Stimulated activated CD4-positive, alpha-beta T cell treated with anti-CD3 and anti-CD28 coated beads, TNF-alpha, amount 100 ng/mL, for 4 hours (primary cell): ENCODE measurements around the gene CD3G.
A peak's percentile ranks its signal among the peaks of the same experiment; 100 is the strongest.
"Not testable (repeated sequence)": the region's sequence is repeated elsewhere in the genome, so short reads cannot be mapped to it uniquely, and the experiment has no call there.

Source experiments
- DNase-seq, 3 experiments: peaks; one replicate each; pipeline ENCODE4 v3.0.0-alpha.2; 2020; ENCODE audit warnings: low read depth in 3 of 3

The CD3G gene

GRCh38 chr11:118343981-118344515 is at the start of gene CD3G:
Gene CD3G (plus strand): TSS chr11:118344344. CDS start chr11:118344424, 80 bp downstream.
- peak; percentile 42 to 61 (median 49) for DNase-seq

GRCh38 chr11:118295199-118295598 is 48.9 kb upstream of the CD3G start:
- DNase-seq, result no peak

DNA sequence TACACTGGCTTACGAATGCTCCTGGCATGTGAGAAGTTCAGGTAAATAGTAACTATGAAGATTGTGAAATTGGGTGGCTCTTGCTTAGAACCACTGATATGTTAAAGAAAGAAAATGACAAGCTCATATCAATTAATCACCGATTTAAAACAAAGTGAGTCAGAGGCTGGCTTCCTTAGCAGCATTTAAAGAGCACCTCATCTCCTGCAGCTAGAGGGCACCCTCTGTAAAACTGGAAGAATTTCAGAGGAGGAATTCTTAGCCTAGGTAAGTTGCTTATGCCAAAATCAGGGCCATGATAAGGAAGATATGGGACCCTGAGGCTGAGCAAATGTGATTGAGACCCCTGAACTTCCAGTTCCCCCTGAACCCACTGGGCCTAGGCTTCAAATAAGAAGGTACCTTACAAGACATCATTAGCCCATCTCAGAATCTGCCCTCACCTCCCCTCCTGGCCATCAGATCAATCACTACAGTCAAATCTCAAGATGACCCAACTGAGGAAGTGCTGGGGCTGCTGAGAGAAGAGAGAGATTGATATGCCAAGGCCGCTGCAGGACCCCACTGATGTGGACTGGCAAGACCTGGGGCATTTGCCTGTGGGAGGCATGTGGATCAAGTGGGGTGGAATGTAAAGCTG is 48.2 kb upstream of the CD3G start:
- DNase-seq, result peak in 1 of 3 experiments; percentile 43

DNA sequence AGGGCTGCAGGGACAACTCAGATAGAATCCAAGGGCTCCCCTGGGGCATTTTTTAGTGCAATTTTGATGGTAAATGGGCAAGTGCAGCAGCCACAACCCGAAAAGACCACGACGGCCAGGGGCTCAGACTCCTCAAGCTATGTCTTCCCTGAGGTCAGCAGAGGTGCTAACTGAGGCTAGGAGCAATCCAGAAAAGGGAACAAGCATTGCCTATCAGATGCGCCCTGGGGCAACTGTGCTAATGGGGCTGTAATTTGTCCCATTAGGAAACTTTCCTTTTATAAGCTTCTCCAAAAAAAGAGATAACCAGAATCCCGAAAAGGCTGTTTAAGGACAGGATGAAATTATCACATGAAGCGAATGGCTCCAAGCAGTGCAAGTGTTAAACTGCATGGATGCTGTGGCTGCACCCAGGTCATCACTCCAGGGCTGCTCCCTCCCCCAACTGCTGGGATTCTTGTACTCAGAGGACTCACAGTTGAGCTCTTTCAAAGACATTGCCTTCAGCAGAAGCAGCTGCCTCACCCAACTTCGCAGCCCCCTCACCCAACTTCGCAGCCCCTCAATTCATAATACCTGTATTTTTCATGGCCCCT is 42.4 kb upstream of the CD3G start:
- DNase-seq, result no peak

- no peak for DNase-seq
Observed at GRCh38 chr11:118304227-118304567, 39.9 kb upstream of the CD3G start.

DNA sequence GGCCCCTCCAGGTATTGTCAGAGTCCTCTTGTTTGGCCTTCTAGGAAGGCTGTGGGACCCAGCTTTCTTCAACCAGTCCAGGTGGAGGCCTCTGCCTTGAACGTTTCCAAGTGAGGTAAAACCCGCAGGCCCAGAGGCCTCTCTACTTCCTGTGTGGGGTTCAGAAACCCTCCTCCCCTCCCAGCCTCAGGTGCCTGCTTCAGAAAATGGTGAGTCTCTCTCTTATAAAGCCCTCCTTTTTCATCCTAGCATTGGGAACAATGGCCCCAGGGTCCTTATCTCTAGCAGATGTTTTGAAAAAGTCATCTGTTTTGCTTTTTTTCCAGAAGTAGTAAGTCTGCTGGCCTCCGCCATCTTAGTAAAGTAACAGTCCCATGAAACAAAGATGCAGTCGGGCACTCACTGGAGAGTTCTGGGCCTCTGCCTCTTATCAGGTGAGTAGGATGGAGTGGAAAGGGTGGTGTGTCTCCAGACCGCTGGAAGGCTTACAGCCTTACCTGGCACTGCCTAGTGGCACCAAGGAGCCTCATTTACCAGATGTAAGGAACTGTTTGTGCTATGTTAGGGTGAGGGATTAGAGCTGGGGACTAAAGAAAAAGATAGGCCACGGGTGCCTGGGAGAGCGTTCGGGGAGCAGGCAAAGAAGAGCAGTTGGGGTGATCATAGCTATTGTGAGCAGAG is 39.4 kb upstream of the CD3G start, which contains the start of gene CD3E:
TSS of gene CD3E (plus strand) at position 163 of the 681 bp plus-strand sequence. CDS start at position 386, 223 bp downstream.
- peak in 2 of 3 experiments; percentile 43 to 49 for DNase-seq

DNA sequence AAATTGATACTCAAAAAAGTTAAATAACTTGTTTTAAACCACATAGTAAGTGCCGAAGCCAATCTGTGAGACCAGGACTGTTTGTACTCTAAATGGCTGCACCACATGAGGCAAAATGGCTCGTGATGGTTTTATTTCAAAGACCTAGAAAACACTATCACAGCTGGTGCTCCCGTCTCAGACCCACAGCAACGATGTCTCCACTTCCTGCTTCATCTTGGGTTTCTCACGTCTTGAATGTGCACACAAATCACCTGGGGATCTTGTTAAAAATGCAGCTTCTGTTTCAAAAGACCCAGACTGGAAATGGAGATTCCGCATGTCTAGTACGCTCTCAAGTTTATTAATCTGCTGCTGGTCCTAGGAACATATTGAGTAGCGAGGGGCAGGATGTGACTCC is 38.4 kb upstream of the CD3G start:
- DNase-seq, result no peak

DNA sequence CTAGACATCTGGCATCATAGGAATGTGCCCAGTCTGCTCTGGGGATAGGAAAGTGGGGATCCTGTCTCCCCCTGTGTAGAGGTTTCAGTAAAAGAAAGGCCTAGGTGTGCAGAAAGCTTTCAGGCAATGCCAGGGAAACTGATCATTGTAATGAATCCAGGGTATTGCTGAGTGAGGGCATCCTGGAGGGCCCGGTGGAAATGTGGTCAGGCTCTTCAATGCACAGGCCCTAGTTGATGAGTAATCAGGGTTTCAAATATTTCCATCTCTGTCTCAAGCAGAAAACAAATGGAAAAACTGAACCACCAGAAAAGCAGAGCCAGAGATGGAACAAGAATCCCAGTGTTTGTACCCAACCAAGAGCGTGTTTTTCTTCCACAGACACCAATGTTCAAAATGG is 37.6 kb upstream of the CD3G start:
- DNase-seq, result peak in 1 of 3 experiments; percentile 47

GRCh38 chr11:118308995-118309528 is 35.1 kb upstream of the CD3G start:
- not testable (repeated sequence) for DNase-seq

DNA sequence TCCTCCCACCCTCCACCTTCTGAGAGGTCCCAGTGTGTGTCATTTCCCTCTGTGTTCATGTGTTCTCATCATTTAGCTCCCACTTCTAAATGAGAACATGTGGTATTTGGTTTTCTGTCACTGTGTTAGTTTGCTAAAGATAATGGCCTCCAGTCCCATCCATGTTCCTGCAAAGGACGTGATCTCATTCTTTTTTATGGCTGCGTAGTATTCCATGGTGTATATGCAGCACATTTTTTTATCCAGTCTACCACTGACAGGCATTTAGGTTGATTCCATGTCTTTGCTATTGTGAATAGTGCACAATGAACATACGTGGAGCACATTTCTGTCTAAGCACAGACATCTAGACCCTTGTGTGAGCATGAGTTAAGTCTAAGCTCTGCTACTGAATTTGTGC is 33.9 kb upstream of the CD3G start:
- DNase-seq, result no peak

- DNase-seq, result no peak
Observed at GRCh38 chr11:118310781-118311485, 33.2 kb upstream of the CD3G start.

- DNase-seq, result no peak
Observed at GRCh38 chr11:118311518-118311917, 32.6 kb upstream of the CD3G start.

- no peak for DNase-seq
Observed at GRCh38 chr11:118312328-118312727, 31.8 kb upstream of the CD3G start.

- no peak for DNase-seq
Observed at GRCh38 chr11:118313242-118313641, 30.9 kb upstream of the CD3G start.

DNA sequence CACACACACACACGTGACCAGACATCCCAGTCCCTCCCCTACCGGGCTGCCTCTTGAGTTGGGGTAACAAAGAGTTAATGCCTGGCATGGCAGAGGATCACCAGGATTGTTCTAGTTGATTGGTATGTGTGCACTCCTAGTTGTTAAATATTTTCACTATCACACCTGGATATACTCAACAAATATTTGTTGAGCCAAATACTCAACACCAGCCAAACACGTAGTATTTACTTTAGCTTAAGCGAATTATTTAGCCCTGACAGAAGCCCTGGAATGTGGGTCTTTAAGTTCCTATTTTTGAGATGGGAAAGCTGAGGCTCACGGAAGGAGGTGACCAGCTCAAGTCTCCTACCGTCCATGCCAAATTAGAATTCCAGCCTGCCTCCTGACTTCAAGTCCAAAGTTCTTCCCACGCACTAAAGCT is 29.1 kb upstream of the CD3G start:
- no peak for DNase-seq

- no peak for DNase-seq
Observed at GRCh38 chr11:118318124-118318523, 26.0 kb upstream of the CD3G start.

DNA sequence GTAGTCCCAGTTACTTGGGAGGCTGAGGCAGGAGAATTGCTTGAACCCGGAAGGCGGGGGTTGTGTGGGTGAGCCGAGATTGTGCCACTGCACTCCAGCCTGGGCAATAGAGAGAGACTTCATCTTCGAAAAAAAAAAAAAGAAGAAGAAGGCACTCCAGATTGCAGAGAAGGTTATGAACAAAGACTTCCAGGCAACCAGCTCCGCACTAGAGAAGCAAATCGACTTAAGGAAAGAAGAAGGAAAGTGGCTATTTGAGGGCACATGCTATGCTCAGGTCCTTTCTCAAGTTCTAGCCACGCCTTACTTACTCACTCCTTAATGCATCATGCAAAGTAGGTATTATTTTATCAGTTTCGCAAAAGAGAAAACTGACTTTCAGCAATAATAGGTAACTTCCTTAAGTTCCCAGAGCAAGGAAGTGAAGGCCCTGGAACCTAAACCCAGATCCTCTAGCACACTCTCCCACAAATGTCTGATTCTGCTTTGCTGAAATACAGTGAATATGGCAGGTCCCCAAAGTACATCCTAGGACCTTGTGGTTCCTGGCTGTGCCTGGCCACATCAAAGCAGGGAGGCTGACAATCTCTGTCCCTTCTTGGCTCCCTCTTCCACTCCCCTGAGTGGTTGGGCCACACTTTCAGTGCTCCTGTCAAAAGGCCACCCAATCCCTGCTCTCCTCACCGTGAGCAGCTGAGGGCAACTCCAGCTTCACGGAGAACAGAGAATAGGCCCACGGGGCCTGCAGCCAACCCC is 25.4 kb upstream of the CD3G start:
- DNase-seq, result no peak

DNA sequence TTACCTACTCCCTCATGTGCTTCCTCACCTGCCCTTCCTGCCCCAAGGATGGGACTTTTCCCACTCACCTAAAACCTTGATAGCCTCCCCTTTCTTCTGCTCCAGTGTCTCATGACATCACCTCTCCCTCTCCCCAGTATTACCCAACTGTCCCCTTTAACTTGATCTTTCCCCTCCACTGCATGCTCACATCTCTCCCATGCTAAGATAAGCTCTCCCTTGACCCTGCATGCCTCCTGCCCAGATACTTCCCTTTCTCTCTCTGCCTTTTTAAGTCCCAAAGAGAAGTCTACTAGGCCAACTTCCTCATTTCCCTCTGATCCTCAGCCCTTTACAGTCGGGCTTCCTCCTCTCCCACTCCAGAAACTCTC is 24.8 kb upstream of the CD3G start:
- DNase-seq, result no peak

DNA sequence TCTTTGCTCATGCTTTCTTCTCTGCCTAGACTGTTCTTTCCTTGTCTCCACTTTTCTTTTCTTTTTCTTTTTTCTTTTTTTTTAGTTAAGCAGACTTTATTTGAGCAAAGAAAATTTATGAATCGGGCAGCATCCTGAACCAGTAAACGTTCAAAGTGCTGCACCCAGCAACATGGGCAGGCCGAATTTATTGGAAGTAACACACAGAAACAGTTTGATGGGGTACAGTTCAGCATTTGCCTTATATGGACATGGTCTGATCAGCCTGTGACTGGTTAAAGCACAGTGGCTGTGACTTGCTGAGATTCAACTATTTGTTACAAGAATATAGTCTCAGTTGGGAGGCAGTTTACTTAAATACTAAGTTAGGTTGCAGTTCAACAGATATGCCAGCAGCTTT is 23.6 kb upstream of the CD3G start:
- no peak for DNase-seq

- DNase-seq, result no peak
Observed at GRCh38 chr11:118321386-118322082, 22.6 kb upstream of the CD3G start.

- DNase-seq, result no peak
Observed at GRCh38 chr11:118322721-118323120, 21.4 kb upstream of the CD3G start.
